HG03558 (cell line): ENCODE results near the gene IL22RA2.
A peak's percentile ranks its signal among the peaks of the same experiment; 100 is the strongest.

Source experiments
- ATAC-seq: cut with Tn5 transposase; IDR thresholded peaks from one replicate; pipeline ENCODE4 v1.9.1; 2021; ENCODE audit warnings: moderate number of reproducible peaks; ENCODE audit not compliant: unreplicated experiment; ENCODE audit errors: extremely low read depth

Gene IL22RA2

GRCh38 chr6:137170266-137171052 lies 3.0 kb downstream of the IL22RA2 start:
- no peak for ATAC-seq

- no peak for ATAC-seq
These were observed 5.6 kb downstream of the IL22RA2 start for GRCh38 chr6:137167702-137168377.

DNA sequence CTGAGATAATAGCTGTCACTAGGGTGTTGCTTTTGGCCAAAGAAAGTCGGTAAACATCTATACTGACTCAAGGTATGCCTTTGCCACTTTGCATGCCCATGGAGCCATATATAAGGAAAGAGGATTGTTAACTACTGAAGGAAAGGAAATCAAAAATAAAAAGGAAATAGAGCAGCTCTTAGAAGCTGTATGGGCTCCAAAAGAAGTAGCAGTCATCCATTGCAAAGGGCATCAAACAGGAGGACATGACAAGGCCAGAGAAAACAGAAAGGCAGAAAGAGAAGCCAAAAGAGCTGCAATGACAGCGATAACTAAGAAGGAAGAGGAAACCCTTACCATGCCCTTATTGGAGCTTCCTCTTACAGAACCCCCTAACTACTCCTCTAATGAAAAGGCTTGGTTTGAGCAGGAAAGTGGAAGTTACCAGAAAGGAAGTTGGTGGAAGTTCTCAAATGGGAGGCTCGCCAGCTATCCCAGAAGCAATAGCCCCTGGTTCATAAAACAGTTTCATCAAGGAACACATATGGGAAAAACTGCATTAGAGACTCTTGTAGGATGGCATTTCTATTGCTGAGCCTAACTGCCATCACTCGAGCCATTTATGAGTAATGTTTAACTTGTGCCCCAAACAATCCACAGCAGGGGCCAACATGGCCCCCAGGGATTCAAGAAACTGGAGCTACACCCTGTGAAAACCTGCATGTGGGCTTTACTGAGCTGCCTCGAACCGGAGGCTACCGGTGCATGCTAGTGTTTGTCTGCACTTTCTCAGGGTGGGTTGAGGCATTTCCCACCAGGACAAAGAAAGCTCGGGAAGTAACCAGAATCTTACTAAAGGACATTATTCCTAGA lies 7.0 kb downstream of the IL22RA2 start:
- ATAC-seq = no peak

DNA sequence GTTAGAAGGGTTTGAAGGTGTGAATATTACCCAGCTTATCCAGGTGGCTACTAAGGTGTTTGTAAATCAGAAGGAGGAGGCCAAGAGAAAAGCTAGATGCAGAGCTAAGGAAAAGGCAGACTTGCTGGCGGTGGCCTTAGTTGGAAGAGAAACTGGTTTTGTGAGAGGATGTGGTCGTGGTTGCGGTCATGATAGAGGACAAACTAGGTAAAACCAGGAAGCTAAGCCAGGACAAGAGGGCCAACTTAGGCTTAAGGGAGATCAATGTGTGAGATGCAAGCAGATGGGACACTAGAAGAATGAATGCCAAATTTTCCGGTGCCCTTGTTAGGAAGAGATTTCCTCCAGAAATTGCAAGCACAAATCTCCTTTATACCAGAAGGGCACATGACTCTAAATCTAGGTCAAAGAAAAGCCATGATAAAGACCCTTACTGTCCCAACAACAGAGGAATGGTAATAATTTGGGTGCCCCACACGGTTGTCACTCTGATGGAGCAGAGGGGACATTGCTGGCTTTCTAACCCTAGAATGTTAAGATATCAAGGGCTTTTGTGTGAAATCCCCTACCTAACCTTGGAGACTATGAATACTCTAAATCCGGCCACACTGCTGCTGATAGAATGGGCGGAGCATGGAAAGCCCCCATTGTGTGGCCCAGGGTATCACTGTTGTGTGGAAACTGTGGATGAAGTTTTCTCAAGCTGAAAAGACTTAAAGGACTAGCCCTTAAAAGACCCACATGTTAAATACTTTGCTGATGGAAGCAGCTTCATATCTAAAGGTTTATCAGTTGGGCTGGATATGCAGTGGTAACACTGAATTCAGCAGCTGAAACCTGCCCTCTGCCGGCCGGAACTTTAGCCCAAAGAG lies 7.8 kb downstream of the IL22RA2 start:
- ATAC-seq = no peak

- no peak for ATAC-seq
These were observed 9.6 kb downstream of the IL22RA2 start for GRCh38 chr6:137163732-137164318.

GRCh38 chr6:137162692-137163306 lies 10.6 kb downstream of the IL22RA2 start:
- no peak for ATAC-seq

GRCh38 chr6:137161949-137162348 lies 11.5 kb downstream of the IL22RA2 start:
- no peak for ATAC-seq

GRCh38 chr6:137160763-137161162 lies 12.7 kb downstream of the IL22RA2 start:
- no peak for ATAC-seq

DNA sequence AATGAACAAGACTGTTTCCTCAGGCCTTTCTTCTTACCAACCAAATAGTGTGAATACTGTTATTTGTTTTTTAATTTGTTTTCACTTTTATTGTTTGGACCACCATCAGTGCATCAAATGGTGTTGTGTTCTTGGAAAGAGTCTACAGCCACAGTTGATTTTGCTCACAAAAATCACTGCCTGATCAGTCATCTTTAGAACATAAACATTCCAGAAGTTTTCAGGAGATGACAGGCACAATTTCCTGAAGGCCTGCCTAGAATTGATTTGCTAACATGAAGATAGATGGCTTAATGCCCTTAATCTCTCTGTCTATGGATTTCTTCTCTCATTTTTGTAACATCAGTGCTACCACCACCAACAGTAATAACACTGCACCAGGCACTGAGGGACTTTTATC lies 13.5 kb downstream of the IL22RA2 start:
- no peak for ATAC-seq

- ATAC-seq = no peak
These were observed 15.8 kb downstream of the IL22RA2 start for GRCh38 chr6:137157601-137158000.

GRCh38 chr6:137156650-137157049 lies 16.8 kb downstream of the IL22RA2 start:
- ATAC-seq = no peak

- peak; percentile 46 for ATAC-seq
These were observed 17.6 kb downstream of the IL22RA2 start for GRCh38 chr6:137155830-137156229.

DNA sequence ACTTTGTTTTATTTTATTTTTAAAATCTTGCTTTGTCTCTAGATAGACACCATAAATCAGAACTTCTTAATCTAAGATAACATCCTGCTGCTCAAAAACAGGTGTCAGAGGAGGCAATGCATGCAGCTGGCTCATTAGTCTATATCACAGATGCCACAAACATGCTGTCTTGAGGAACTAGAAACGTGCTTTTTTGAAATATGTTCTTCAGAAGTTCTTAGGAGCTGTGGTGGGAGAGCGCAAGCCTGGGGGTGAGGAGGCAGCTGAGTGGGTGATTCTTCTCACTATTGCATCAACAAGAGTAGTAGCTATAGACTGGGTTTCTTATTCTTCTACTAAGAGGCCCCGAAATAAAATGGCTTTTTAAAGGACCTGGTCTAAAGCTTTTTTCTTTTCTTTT lies 23.4 kb downstream of the IL22RA2 start:
- ATAC-seq = no peak

DNA sequence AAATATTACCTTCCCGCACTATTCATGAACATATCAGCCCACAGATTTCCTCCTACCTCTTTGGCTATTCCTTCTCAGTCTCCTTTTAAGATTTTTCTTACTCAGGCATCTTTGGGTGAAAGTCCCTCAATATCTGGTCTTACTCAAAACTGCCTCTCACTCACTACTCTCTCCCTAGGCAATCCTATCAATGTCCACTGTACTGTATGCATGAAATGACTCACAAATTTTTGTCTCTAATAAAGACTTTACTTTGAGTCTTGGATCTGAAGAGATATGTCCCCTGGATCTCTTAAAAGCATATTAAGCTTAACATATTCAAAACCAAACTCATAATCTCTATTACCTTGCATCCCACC lies 24.4 kb downstream of the IL22RA2 start:
- no peak for ATAC-seq

DNA sequence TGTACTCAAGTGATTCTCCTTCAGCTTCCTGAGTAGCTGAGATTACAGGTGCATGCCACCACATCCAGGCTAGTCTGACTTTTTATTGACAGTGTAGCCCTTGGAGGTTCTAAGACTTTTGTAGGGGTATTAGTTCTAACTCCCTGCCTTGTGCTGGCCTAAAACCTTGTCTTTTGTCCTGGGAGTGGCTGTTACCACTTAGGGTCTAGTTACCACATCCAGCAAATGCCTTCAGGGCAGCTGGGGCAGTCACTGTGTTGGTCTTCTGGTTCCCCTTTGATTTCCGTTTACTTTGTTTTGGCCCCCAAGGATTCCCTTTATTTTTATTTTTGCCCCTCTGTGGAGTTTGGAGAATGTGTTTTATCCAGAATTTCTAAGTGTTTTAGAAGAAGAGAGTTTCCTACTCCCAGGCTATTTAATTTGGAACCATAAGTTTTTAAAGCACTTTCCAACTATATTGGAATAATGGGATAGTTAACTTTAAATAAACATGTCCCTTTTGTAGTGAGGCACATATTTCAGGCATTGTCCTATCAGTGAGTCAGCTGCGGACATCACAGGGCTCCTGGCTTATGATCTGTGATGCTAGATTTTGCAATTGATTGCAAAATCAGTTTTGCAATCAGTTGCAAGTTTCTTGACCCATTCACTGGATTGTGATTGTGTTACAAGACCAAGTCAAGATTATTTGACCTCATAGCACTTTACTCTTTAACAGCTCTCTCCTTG lies 25.0 kb downstream of the IL22RA2 start:
- ATAC-seq = no peak

DNA sequence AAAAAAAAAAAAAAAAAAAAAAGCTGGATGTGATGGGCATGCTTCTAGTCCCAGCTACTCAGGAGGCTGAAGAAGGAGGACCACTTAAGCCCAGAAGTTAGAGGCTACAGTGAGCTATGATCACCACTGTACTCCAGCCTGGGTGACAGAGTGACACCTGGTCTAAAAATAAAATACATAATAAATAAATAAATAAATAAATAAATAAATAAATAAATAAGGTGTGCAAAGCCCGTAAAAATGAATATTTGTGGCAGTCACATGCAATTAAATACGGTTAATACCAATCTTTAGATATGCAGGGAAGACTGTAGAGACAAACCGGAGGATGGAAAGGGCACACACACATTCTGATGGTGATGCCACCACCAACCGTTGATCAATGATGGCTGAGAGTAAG lies 26.2 kb downstream of the IL22RA2 start:
- ATAC-seq = no peak

- ATAC-seq = no peak
These were observed 27.2 kb downstream of the IL22RA2 start for GRCh38 chr6:137146206-137146605.

GRCh38 chr6:137145421-137145820 lies 28.0 kb downstream of the IL22RA2 start:
- ATAC-seq = no peak

GRCh38 chr6:137136065-137136464 lies 37.4 kb downstream of the IL22RA2 start:
- no peak for ATAC-seq
